ENCODE measurements around the gene STK31.

DNA sequence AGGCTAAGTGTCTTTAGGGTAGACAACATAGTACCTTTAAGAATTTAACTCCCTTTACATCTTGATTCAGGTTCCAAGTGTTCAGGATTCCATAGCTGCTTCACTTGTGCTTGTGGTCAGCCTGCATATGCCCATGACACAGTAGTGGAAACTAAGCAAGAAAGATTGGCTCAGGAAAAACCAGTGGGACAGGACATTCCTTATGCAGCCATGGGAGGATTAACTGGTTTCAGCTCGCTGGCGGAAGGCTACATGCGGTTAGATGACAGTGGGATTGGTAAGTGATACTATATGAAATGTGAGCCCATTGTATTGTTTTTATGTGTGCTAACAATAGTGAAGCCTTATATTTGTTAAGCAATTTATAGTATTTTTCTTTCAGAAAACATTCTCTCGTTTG, 18.7 kb upstream of the STK31 start:
- TF ChIP-seq, protein P1, sequence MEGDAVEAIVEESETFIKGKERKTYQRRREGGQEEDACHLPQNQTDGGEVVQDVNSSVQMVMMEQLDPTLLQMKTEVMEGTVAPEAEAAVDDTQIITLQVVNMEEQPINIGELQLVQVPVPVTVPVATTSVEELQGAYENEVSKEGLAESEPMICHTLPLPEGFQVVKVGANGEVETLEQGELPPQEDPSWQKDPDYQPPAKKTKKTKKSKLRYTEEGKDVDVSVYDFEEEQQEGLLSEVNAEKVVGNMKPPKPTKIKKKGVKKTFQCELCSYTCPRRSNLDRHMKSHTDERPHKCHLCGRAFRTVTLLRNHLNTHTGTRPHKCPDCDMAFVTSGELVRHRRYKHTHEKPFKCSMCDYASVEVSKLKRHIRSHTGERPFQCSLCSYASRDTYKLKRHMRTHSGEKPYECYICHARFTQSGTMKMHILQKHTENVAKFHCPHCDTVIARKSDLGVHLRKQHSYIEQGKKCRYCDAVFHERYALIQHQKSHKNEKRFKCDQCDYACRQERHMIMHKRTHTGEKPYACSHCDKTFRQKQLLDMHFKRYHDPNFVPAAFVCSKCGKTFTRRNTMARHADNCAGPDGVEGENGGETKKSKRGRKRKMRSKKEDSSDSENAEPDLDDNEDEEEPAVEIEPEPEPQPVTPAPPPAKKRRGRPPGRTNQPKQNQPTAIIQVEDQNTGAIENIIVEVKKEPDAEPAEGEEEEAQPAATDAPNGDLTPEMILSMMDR (IDR thresholded peaks at IDR 0.05; ENCODE audit: extremely low read depth in 1 of 2, insufficient read depth in 1 of 2, low read depth in 1 of 2, low read length in 2 of 2) = no peak
- TF ChIP-seq POLR2A (IDR thresholded peaks at IDR 0.05; ENCODE audit: low read depth, low read length) (no peak), JUN (IDR thresholded peaks at IDR 0.05; ENCODE audit: borderline replicate concordance, insufficient read depth, insufficient read length, low read depth) (no peak), POLR2AphosphoS5 (IDR thresholded peaks at IDR 0.05; ENCODE audit: insufficient read depth, low read depth, low read length) (no peak), EZH2 (IDR thresholded peaks at IDR 0.05; ENCODE audit: borderline replicate concordance, low read depth, low read length, severe bottlenecking) (no peak), MYC (IDR thresholded peaks at IDR 0.05; ENCODE audit: low read depth, low read length) (no peak), FOS (IDR thresholded peaks at IDR 0.05; ENCODE audit: borderline replicate concordance, insufficient read depth, low read length) (no peak), GATA2 (IDR thresholded peaks at IDR 0.05; ENCODE audit: insufficient read depth, insufficient read length, low read depth, low read length) (no peak)
- TF ChIP-seq, protein P2, sequence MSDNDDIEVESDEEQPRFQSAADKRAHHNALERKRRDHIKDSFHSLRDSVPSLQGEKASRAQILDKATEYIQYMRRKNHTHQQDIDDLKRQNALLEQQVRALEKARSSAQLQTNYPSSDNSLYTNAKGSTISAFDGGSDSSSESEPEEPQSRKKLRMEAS (IDR thresholded peaks at IDR 0.05; ENCODE audit: insufficient read depth, insufficient read length) = no peak
